GM12864 (cell line): ENCODE measurements around the gene ITPK1.

Source experiments
- DNase-seq: peaks from one replicate; pipeline ENCODE4 v3.0.0-alpha.2; 2011; ENCODE audit warnings: low read depth
- H3K4me3 ChIP-seq: 2 replicates; pipeline ENCODE4 v1.5.1; 2011; ENCODE audit warnings: mild to moderate bottlenecking, low read depth, low read length, control low read depth
- CTCF ChIP-seq: IDR thresholded peaks from 2 replicates; pipeline ENCODE4 v1.5.1; 2011; ENCODE audit warnings: low read depth, mild to moderate bottlenecking, moderate library complexity, low read length, control low read depth, inconsistent platforms; ENCODE audit errors: missing control alignments

ITPK1 gene

DNA sequence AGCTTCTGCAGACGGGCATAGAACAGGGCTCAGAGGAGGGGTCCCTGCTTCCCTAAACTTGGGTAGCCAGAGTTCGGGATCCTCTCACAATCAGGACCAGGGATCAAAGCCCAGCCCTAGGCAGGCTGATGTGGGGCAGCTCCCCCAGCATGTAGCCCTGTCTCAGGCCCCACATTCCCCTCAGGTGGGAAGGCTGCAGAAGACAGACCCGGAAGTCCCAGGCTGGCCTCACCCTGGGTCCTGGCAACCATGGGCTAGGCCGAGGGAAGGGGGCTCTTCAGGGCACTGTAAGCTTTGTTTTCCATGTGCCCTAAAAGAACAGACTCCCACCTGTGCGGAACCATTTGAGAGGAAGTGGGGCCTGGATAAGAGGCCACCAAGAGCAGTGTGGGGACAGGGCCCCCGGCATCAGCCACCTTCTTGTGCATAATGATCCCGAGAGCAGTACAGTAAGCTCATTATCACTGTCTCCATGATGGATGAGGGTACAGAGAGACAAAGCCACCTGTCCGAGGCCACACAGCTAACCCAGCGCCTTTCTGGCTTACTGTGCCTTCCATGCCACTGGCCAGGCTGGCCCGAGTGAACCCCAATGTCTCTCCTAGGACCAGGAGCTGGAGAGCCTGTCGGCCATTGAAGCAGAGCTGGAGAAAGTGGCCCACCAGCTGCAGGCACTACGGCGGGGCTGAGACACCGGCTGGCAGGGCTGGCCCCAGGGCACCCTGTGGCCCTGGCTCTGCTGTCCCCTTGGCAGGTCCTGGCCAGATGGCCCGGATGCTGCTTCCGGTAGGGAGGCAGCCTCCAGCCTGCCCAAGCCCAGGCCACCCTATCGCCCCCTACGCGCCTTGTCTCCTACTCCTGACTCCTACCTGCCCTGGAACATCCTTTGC lies 181.3 kb downstream of the ITPK1 start:
- no peak for DNase-seq
- no peak for TF ChIP-seq CTCF
- H3K4me3 ChIP-seq = no peak overlapping the region

DNA sequence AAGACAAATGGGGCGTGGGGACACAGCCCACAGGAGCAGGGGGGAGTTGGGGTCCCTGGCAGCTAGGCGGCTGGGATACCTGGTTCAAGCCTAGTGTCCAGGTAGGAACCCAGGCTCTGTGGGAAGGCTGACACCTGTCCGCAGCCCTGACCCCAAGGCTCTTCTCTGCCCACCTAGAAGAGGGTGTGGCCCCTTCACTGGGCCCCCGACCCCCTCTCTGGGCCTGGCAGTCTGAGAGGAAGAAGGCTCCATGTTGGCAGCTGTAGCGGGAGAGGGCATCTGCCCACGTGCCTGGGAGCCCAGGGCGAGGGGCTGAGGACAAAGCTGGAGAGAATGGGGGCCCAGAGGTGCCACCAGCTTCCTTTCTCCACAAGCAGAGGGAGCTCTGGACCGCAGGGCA lies 182.2 kb downstream of the ITPK1 start:
- no peak for DNase-seq
- no peak for TF ChIP-seq CTCF
- H3K4me3 ChIP-seq = no peak overlapping the region

- no peak for DNase-seq
- no peak for TF ChIP-seq CTCF
- no peak overlapping the region for H3K4me3 ChIP-seq
These were observed 183.0 kb downstream of the ITPK1 start for GRCh38 chr14:92932448-92933395.

DNA sequence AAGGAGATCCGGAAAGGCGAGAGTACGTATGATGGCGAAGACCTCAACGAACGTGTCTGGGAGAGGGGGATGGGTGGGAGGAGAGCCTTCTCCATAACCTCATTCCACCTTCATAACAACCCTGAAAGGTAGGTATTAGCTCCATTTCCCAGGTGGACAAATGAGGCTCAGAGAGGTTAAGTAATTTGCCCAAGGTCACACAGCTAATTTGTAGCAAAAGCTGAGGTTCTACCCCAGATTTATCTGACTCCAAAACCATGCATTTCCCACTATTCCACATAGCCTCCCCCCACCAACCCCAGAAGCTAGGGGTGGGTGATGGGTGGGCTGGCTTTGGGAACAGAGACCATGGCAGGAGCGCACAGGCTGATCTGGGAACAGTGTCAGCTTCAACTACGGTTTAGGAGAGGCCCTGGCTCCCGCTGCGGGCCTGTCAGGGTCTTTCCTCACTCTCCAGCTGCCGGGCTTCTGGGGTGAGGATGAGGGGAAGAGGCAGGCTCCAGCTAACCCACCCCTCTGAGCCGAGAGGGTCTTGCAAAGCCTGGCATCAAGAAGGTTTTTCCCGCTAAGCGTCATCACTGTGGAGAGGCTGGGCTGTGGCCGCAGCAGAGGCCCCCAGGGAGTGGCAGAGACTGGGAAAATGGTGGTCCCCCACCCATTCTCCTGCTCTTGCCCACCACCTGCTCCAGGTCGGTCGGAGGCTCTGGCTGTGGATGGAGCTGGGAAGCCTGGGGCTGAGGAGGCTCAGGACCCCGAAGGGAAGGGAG lies 183.9 kb downstream of the ITPK1 start:
- TF ChIP-seq CTCF = no peak
- H3K4me3 ChIP-seq = no peak overlapping the region
- no peak for DNase-seq

- TF ChIP-seq CTCF = no peak
- no peak for DNase-seq
- no peak overlapping the region for H3K4me3 ChIP-seq
These were observed 184.8 kb downstream of the ITPK1 start for GRCh38 chr14:92930737-92931602.
